IPS-20b (cell line): ENCODE results near the gene C1orf50.
"Not testable (repeated sequence)": the region's sequence is repeated elsewhere in the genome, so short reads cannot be mapped to it uniquely, and the experiment has no call there.

Experiments used
- H3K27ac ChIP-seq: one replicate; pipeline ENCODE4 v1.5.1; 2013; ENCODE audit warnings: low read length
- H3K27me3 ChIP-seq: 2 replicates; pipeline ENCODE4 v1.6.1; 2013; ENCODE audit warnings: mild to moderate bottlenecking, low read length, inconsistent platforms; ENCODE audit not compliant: insufficient read depth
- H3K36me3 ChIP-seq: 2 replicates; pipeline ENCODE4 v1.6.1; 2013; ENCODE audit warnings: low read depth, mild to moderate bottlenecking, inconsistent platforms, low read length, moderate library complexity; ENCODE audit not compliant: insufficient read depth
- H3K4me1 ChIP-seq: 2 replicates; pipeline ENCODE4 v1.6.1; 2013; ENCODE audit warnings: mild to moderate bottlenecking, control low read depth, inconsistent platforms, low read length, moderate library complexity; ENCODE audit not compliant: insufficient read depth
- H3K4me3 ChIP-seq: 2 replicates; pipeline ENCODE4 v1.5.1; 2013; ENCODE audit warnings: mild to moderate bottlenecking, low read length, inconsistent platforms
- H3K9ac ChIP-seq: 2 replicates; pipeline ENCODE4 v1.6.1; 2013; ENCODE audit warnings: low read depth, mild to moderate bottlenecking, inconsistent platforms, low read length, moderate library complexity
- H3K9me3 ChIP-seq: 2 replicates; pipeline ENCODE4 v1.6.1; 2013; ENCODE audit warnings: mild to moderate bottlenecking, low read depth, low read length, inconsistent platforms; ENCODE audit not compliant: insufficient read depth

Gene C1orf50

GRCh38 chr1:42766741-42767509 lies at the start of gene C1orf50, which contains the start of gene P3H1:
C1orf50 (plus strand) TSS chr1:42767249; CDS start chr1:42767312, 63 bp downstream.
P3H1 (minus strand) TSS chr1:42767028; CDS start chr1:42766971, 57 bp downstream.
- H3K4me1 ChIP-seq, result peaks cover 13% of the 10 kb centered on the region; the same call in 1 of the 2 replicates
- H3K27ac ChIP-seq, result no peak within 1 kb of the TSS
- peaks cover 8% of the 10 kb centered on the region for H3K36me3 ChIP-seq
- H3K4me3 ChIP-seq, result peak within 1 kb of the TSS; percentile 95
- peak within 1 kb of the TSS; percentile 78; the same call in 1 of the 2 replicates for H3K9ac ChIP-seq
- H3K9me3 ChIP-seq, result no peaks in the 10 kb centered on the region
- no peaks in the 10 kb centered on the region for H3K27me3 ChIP-seq

DNA sequence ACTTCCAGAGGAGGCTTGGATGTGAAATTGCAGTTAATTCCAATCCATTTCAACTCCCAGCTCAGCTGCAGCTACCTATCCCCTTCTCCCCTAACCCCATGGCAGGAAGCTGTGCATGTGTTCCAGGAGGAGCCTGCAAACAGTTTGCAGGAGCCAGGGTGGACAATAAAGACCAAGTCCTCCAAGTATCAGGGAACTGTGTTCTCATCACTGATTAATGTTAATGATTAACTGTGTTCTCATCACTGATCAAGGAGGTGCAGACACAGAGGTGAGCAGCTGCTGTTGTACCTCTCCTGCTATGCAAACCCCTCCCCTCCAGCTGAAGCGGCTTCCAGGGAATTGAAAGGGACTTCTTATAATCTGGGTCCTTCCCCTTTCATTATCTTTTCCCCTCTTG lies 46.2 kb upstream of the C1orf50 start:
- Histone ChIP-seq H3K27me3 (no peaks in the 10 kb centered on the region), H3K4me3 (no peak overlapping the region), H3K27ac (no peak overlapping the region), H3K4me1 (no peaks in the 10 kb centered on the region), H3K9me3 (no peaks in the 10 kb centered on the region), H3K9ac (no peak overlapping the region), H3K36me3 (no peaks in the 10 kb centered on the region)

DNA sequence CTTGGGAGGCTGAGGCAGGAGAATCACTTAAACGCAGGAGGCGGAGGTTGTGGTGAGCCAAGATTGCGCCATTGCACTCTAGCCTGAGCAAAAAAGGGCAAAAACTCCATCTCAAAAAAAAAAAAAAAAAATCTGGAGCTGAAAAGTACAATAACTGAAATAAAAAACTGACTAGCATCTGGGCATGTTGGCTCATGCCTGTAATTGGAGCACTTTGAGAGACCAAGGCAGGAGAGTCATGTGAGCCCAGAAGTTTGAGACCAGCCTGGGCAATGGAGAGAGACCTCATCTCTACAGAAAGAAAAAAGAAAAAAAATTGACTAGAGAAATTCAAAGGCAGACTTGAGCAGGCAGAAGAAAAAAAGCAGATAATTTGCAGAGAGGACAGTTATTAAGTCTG lies 45.1 kb upstream of the C1orf50 start:
- Histone ChIP-seq H3K9me3 (no peaks in the 10 kb centered on the region), H3K4me1 (no peaks in the 10 kb centered on the region), H3K4me3 (no peak overlapping the region), H3K27me3 (no peaks in the 10 kb centered on the region), H3K27ac (no peak overlapping the region), H3K9ac (no peak overlapping the region), H3K36me3 (no peaks in the 10 kb centered on the region)

GRCh38 chr1:42722403-42722802 lies 44.6 kb upstream of the C1orf50 start:
- not testable (repeated sequence) for H3K36me3 ChIP-seq, H3K27ac ChIP-seq, H3K9me3 ChIP-seq, H3K9ac ChIP-seq, H3K27me3 ChIP-seq, H3K4me1 ChIP-seq, H3K4me3 ChIP-seq

- Histone ChIP-seq H3K9me3 (no peaks in the 10 kb centered on the region), H3K36me3 (no peaks in the 10 kb centered on the region), H3K9ac (no peak overlapping the region), H3K4me1 (no peaks in the 10 kb centered on the region), H3K27ac (no peak overlapping the region), H3K27me3 (no peaks in the 10 kb centered on the region), H3K4me3 (no peak overlapping the region)
These were observed 43.5 kb upstream of the C1orf50 start for GRCh38 chr1:42723511-42723910.

DNA sequence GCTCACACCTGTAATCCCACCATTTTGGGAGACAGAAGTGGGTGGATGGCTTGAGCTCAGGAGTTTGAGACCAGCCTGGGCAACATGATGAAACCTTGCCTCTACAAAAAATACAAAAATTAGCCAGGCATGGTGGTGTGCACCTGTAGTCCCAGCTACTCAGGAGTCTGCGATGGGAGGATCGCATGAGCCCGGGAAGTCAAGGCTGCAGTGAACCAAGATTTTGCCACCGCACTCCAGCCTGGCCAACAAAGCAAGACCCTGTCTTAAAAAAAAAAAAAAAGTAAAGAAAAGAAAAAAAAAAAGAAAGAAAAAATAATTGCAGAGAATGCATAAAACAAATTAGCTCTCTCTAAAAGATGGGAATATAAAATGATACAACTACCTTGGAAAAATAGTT lies 41.2 kb upstream of the C1orf50 start:
- not testable (repeated sequence) for H3K9me3 ChIP-seq, H3K27me3 ChIP-seq, H3K9ac ChIP-seq, H3K4me3 ChIP-seq, H3K36me3 ChIP-seq, H3K4me1 ChIP-seq, H3K27ac ChIP-seq

GRCh38 chr1:42730002-42730401 lies 37.0 kb upstream of the C1orf50 start:
- Histone ChIP-seq H3K27ac (no peak overlapping the region), H3K4me3 (no peak overlapping the region), H3K36me3 (no peaks in the 10 kb centered on the region), H3K27me3 (no peaks in the 10 kb centered on the region), H3K9me3 (no peaks in the 10 kb centered on the region), H3K9ac (no peak overlapping the region), H3K4me1 (no peaks in the 10 kb centered on the region)

DNA sequence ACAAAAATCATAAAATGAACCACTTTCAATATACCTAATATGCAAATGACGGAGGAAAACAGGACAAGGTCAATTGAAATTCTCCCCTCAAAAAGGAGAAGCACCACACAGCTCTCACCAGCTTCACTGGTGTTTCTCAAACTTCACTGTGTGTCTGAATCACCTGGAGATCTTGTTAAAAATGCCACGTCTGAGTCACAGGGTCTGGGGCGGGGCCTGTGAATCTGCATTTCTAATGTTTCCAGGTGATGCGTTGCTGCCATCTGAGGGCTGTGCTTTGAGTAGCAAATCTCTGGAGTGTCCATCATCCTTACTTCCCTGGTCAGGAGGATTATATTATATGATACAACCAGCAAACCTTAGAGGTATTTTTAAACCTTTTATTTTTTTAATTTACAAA lies 36.1 kb upstream of the C1orf50 start:
- H3K4me3 ChIP-seq, result no peak overlapping the region
- H3K9ac ChIP-seq, result no peak overlapping the region
- H3K27ac ChIP-seq, result no peak overlapping the region
- H3K4me1 ChIP-seq, result no peaks in the 10 kb centered on the region
- no peaks in the 10 kb centered on the region for H3K27me3 ChIP-seq
- H3K9me3 ChIP-seq, result no peaks in the 10 kb centered on the region
- H3K36me3 ChIP-seq, result no peaks in the 10 kb centered on the region

GRCh38 chr1:42731585-42731984 lies 35.5 kb upstream of the C1orf50 start:
- H3K27ac ChIP-seq, result no peak overlapping the region

DNA sequence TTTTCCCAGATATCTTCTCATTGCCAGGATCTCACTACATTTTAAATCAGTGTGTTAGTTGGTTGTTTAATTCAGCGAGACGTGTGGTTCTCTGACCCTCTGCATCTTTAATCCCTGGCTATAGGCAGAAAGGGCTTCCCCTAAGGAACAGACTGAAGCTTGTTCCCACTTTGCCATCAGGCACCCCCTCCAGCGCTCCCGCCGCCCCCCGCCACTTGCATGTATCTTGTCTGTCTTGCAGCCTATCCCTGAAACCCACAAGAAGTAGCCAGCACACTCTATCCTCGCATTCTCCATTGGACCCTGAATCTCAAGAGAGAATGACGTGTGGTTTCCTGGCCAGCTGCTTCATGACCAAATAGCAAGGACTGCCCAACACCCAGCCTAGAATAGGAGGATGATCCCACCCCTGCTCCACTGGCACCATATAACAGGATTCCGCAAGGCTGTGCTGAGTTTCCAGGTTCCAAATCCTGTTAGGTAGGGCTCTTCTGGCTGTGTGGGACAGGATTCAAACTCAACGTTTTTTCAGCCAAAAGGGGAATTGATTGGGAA lies 34.8 kb upstream of the C1orf50 start:
- Histone ChIP-seq H3K27ac (no peak overlapping the region), H3K9ac (no peak overlapping the region), H3K36me3 (no peaks in the 10 kb centered on the region), H3K4me1 (no peaks in the 10 kb centered on the region), H3K27me3 (no peaks in the 10 kb centered on the region), H3K4me3 (no peak overlapping the region), H3K9me3 (no peaks in the 10 kb centered on the region)

More at GRCh38 chr1:42731585-42731984, 35.5 kb upstream of the C1orf50 start:
- Histone ChIP-seq H3K36me3 (no peaks in the 10 kb centered on the region), H3K4me3 (no peak overlapping the region), H3K27me3 (no peaks in the 10 kb centered on the region), H3K9ac (no peak overlapping the region), H3K4me1 (no peaks in the 10 kb centered on the region), H3K9me3 (no peaks in the 10 kb centered on the region)

DNA sequence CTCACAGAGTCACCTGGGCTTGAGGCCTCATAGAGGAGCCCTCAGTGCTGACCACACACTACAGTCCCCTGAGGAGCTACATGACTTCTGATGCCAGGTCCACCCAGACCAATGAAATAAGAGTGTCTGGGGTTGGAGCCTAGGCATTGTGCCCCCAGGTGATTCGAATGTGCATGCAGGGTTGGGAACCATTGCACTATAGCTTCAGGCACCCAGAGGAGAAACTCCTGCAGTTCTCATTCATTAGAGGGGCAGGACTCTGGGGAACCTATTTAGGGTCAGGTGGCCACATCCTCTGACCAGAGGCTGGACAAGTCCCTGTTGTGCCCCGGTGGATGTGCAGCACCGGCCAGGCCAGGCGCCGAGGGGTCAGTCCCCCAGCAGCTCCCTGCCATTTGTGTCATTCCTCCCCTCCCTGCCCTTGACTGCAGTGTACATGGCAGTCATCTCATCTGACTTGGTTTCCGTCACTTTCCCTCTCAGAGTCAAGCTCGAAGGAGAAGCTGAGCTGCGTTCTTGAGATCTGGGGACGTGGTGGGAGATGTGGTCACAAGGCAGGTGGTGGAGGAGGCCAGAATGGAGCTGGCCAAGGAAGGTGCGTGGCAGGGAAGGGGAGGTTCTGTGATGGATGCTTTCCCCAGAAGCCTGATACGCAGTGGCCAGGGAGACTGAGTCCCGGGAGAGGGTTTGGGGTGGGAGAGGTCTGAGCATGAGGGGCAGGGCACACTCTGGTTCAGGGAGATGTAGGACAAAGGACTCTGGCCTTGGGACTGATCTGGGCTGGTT lies 33.4 kb upstream of the C1orf50 start:
- H3K4me3 ChIP-seq, result no peak overlapping the region
- no peaks in the 10 kb centered on the region for H3K36me3 ChIP-seq
- no peak overlapping the region for H3K27ac ChIP-seq
- no peaks in the 10 kb centered on the region for H3K27me3 ChIP-seq
- H3K9ac ChIP-seq, result no peak overlapping the region
- no peaks in the 10 kb centered on the region for H3K4me1 ChIP-seq
- H3K9me3 ChIP-seq, result no peaks in the 10 kb centered on the region
